PFSK-1 (cell line): ENCODE measurements around the gene CDH15.

Experiments used
- POLR2AphosphoS5 ChIP-seq: IDR thresholded peaks from 2 replicates; pipeline ENCODE4 v1.6.1; 2012; ENCODE audit warnings: low read depth, mild to moderate bottlenecking, control low read depth, low read length, moderate library complexity
- TAF1 ChIP-seq: IDR thresholded peaks from 2 replicates; pipeline ENCODE4 v1.6.1; 2012; ENCODE audit warnings: low read length, control low read depth, borderline replicate concordance; ENCODE audit not compliant: insufficient read depth

GRCh38 chr16:89200850-89201411, 29.4 kb downstream of the CDH15 start:
- TF ChIP-seq POLR2AphosphoS5 (no peak), TAF1 (no peak)
